GM21529 (cell line): ENCODE measurements around the gene ATCAY.

ENCODE experiments used
- ATAC-seq: cut with Tn5 transposase; IDR thresholded peaks from one replicate; pipeline ENCODE4 v1.9.1; 2021; ENCODE audit not compliant: unreplicated experiment

The ATCAY gene

GRCh38 chr19:3880471-3881271 is at the start of gene ATCAY:
ATCAY (plus strand) TSS chr19:3880685; CDS start chr19:3885768, 5,083 bp downstream.
- ATAC-seq: no peak

GRCh38 chr19:3831601-3832000 is 48.9 kb upstream of the ATCAY start:
- ATAC-seq: no peak

- ATAC-seq: no peak
Observed at GRCh38 chr19:3832001-3832400, 48.5 kb upstream of the ATCAY start.

- no peak for ATAC-seq
Observed at GRCh38 chr19:3833578-3834348, 46.7 kb upstream of the ATCAY start.

GRCh38 chr19:3834349-3835054 is 46.0 kb upstream of the ATCAY start:
- ATAC-seq: no peak

GRCh38 chr19:3835055-3835435 is 45.4 kb upstream of the ATCAY start:
- no peak for ATAC-seq

GRCh38 chr19:3836887-3837286 is 43.6 kb upstream of the ATCAY start:
- ATAC-seq: no peak

- no peak for ATAC-seq
Observed at GRCh38 chr19:3837332-3837731, 43.2 kb upstream of the ATCAY start.

- no peak for ATAC-seq
Observed at GRCh38 chr19:3837922-3838321, 42.6 kb upstream of the ATCAY start.

- no peak for ATAC-seq
Observed at GRCh38 chr19:3838661-3839060, 41.8 kb upstream of the ATCAY start.

GRCh38 chr19:3839941-3840340 is 40.5 kb upstream of the ATCAY start:
- no peak for ATAC-seq

GRCh38 chr19:3840804-3841203 is 39.7 kb upstream of the ATCAY start:
- ATAC-seq: no peak

- ATAC-seq: no peak
Observed at GRCh38 chr19:3842948-3843347, 37.5 kb upstream of the ATCAY start.

GRCh38 chr19:3844596-3844995 is 35.9 kb upstream of the ATCAY start:
- no peak for ATAC-seq

GRCh38 chr19:3849092-3849491 is 31.4 kb upstream of the ATCAY start:
- ATAC-seq: no peak

- no peak for ATAC-seq
Observed at GRCh38 chr19:3849787-3850186, 30.7 kb upstream of the ATCAY start.

- no peak for ATAC-seq
Observed at GRCh38 chr19:3850320-3850972, 30.0 kb upstream of the ATCAY start.

GRCh38 chr19:3851254-3852176 is 29.0 kb upstream of the ATCAY start:
- ATAC-seq: no peak

- ATAC-seq: no peak
Observed at GRCh38 chr19:3852177-3852511, 28.3 kb upstream of the ATCAY start.

- ATAC-seq: no peak
Observed at GRCh38 chr19:3852614-3853254, 27.8 kb upstream of the ATCAY start.
